ENCODE data around the gene FOXP1.

The FOXP1 gene

GRCh38 chr3:71491154-71491752 lies 92.3 kb downstream of the FOXP1 start:
- no peaks in the 10 kb centered on the region for H3K9me3 Mint-ChIP-seq
- no peaks in the 10 kb centered on the region for H3K27me3 Mint-ChIP-seq
- H3K27ac Mint-ChIP-seq (ENCODE audit: low read depth): peak overlapping the region; percentile 95
- no peak for DNase-seq (ENCODE audit: low spot score in 2 of 2)
- peaks cover 76% of the 10 kb centered on the region for H3K4me1 Mint-ChIP-seq
- H3K4me3 Mint-ChIP-seq: peak overlapping the region; percentile 81
- ATAC-seq (replicated peaks; ENCODE audit: extremely low read depth, poor library complexity, severe bottlenecking): no peak
- peaks cover 15% of the 10 kb centered on the region for H3K36me3 Mint-ChIP-seq (ENCODE audit: insufficient read depth)

DNA sequence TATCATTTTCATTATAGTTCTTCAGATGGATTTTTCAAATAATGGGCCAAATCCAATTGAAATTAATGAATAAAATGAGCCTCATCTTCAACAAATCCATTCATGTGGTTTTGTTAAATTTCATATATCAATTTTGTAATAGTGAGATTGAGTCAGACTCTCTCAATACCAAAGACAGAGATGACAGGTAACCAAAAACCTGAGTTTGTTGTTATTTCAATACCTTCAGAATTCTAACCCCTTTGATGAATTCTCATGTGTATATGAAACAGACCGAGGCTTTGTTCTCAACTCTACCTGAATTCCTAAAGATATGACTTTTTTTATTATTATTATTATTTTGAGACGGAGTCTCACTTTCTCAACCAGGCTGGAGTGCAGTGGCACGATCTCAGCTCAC lies 92.8 kb downstream of the FOXP1 start:
- Mint-ChIP-seq H3K27ac (ENCODE audit: low read depth) (no peak overlapping the region), H3K27me3 (no peaks in the 10 kb centered on the region), H3K9me3 (no peaks in the 10 kb centered on the region), H3K36me3 (ENCODE audit: insufficient read depth) (peaks cover 15% of the 10 kb centered on the region), H3K4me1 (peaks cover 75% of the 10 kb centered on the region), H3K4me3 (peak overlapping the region; percentile 81)
- no peak for DNase-seq (ENCODE audit: low spot score in 2 of 2)
- ATAC-seq (replicated peaks; ENCODE audit: extremely low read depth, poor library complexity, severe bottlenecking): no peak

GRCh38 chr3:71489315-71489761 lies 94.2 kb downstream of the FOXP1 start:
- Mint-ChIP-seq H3K4me3 (peak overlapping the region; percentile 64), H3K4me1 (peaks cover 76% of the 10 kb centered on the region), H3K27ac (ENCODE audit: low read depth) (peak overlapping the region; percentile 84), H3K9me3 (no peaks in the 10 kb centered on the region), H3K36me3 (ENCODE audit: insufficient read depth) (peaks cover 15% of the 10 kb centered on the region), H3K27me3 (no peaks in the 10 kb centered on the region)
- DNase-seq (ENCODE audit: low spot score in 2 of 2) (peak in 1 of 2 donors; percentile 12), ATAC-seq (replicated peaks; ENCODE audit: extremely low read depth, poor library complexity, severe bottlenecking) (no peak)

- peaks cover 15% of the 10 kb centered on the region for H3K36me3 Mint-ChIP-seq (ENCODE audit: insufficient read depth)
- DNase-seq (ENCODE audit: low spot score in 2 of 2) (no peak), ATAC-seq (replicated peaks; ENCODE audit: extremely low read depth, poor library complexity, severe bottlenecking) (no peak)
- H3K27me3 Mint-ChIP-seq: no peaks in the 10 kb centered on the region
- peaks cover 73% of the 10 kb centered on the region for H3K4me1 Mint-ChIP-seq
- no peaks in the 10 kb centered on the region for H3K9me3 Mint-ChIP-seq
- H3K27ac Mint-ChIP-seq (ENCODE audit: low read depth): peak overlapping the region; percentile 84
- peak overlapping the region; percentile 31 for H3K4me3 Mint-ChIP-seq
These were observed 94.6 kb downstream of the FOXP1 start for GRCh38 chr3:71488882-71489281.

GRCh38 chr3:71488391-71488809 lies 95.1 kb downstream of the FOXP1 start:
- Mint-ChIP-seq H3K27me3 (no peaks in the 10 kb centered on the region), H3K36me3 (ENCODE audit: insufficient read depth) (peaks cover 15% of the 10 kb centered on the region), H3K9me3 (no peaks in the 10 kb centered on the region), H3K4me3 (no peak overlapping the region), H3K27ac (ENCODE audit: low read depth) (peak overlapping the region; percentile 84), H3K4me1 (peaks cover 72% of the 10 kb centered on the region)
- ATAC-seq (replicated peaks; ENCODE audit: extremely low read depth, poor library complexity, severe bottlenecking): no peak
- no peak for DNase-seq (ENCODE audit: low spot score in 2 of 2)

GRCh38 chr3:71487418-71487817 lies 96.1 kb downstream of the FOXP1 start:
- Mint-ChIP-seq H3K9me3 (no peaks in the 10 kb centered on the region), H3K27ac (ENCODE audit: low read depth) (peak overlapping the region; percentile 22), H3K36me3 (ENCODE audit: insufficient read depth) (peaks cover 8% of the 10 kb centered on the region), H3K4me1 (peaks cover 68% of the 10 kb centered on the region), H3K4me3 (peak overlapping the region; percentile 58), H3K27me3 (no peaks in the 10 kb centered on the region)
- no peak for DNase-seq (ENCODE audit: low spot score in 2 of 2)
- ATAC-seq (replicated peaks; ENCODE audit: extremely low read depth, poor library complexity, severe bottlenecking): no peak

- peaks cover 66% of the 10 kb centered on the region for H3K4me1 Mint-ChIP-seq
- H3K4me3 Mint-ChIP-seq: peak overlapping the region; percentile 58
- H3K27me3 Mint-ChIP-seq: no peaks in the 10 kb centered on the region
- DNase-seq (ENCODE audit: low spot score in 2 of 2) (no peak), ATAC-seq (replicated peaks; ENCODE audit: extremely low read depth, poor library complexity, severe bottlenecking) (peak; percentile 48)
- H3K36me3 Mint-ChIP-seq (ENCODE audit: insufficient read depth): peaks cover 8% of the 10 kb centered on the region
- no peaks in the 10 kb centered on the region for H3K9me3 Mint-ChIP-seq
- H3K27ac Mint-ChIP-seq (ENCODE audit: low read depth): peak overlapping the region; percentile 22
These were observed 96.7 kb downstream of the FOXP1 start for GRCh38 chr3:71486831-71487230.

DNA sequence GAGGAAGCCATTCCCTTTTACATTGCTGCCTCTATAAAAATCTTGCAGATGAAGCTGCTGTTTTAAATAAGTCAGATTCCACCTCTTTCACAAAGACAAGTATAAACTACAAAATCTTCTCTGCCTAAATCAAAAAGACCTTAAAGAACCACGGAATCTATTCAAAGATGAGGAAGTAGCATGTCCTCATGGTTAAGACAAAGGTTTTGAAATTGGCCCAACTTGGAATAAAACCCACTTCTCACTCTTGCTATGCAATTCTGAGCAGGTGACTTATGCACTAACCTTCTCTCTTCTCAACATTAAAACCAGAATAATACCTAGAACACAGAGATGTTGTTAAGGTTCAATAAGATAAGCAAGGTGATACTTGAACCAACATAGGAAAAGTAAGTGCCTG lies 97.6 kb downstream of the FOXP1 start:
- H3K27ac Mint-ChIP-seq (ENCODE audit: low read depth): no peak overlapping the region
- H3K4me3 Mint-ChIP-seq: no peak overlapping the region
- H3K9me3 Mint-ChIP-seq: no peaks in the 10 kb centered on the region
- peaks cover 7% of the 10 kb centered on the region for H3K36me3 Mint-ChIP-seq (ENCODE audit: insufficient read depth)
- no peaks in the 10 kb centered on the region for H3K27me3 Mint-ChIP-seq
- DNase-seq (ENCODE audit: low spot score in 2 of 2) (no peak), ATAC-seq (replicated peaks; ENCODE audit: extremely low read depth, poor library complexity, severe bottlenecking) (no peak)
- H3K4me1 Mint-ChIP-seq: peaks cover 67% of the 10 kb centered on the region

GRCh38 chr3:71484452-71484851 lies 99.1 kb downstream of the FOXP1 start:
- no peak for ATAC-seq (replicated peaks; ENCODE audit: extremely low read depth, poor library complexity, severe bottlenecking)
- no peaks in the 10 kb centered on the region for H3K9me3 Mint-ChIP-seq
- no peak overlapping the region for H3K27ac Mint-ChIP-seq (ENCODE audit: low read depth)
- H3K4me3 Mint-ChIP-seq: no peak overlapping the region
- peaks cover 70% of the 10 kb centered on the region for H3K4me1 Mint-ChIP-seq
- no peaks in the 10 kb centered on the region for H3K27me3 Mint-ChIP-seq
- DNase-seq (ENCODE audit: low spot score in 2 of 2): no peak
- H3K36me3 Mint-ChIP-seq (ENCODE audit: insufficient read depth): peaks cover 5% of the 10 kb centered on the region

GRCh38 chr3:71484047-71484446 lies 99.5 kb downstream of the FOXP1 start:
- Mint-ChIP-seq H3K4me3 (no peak overlapping the region), H3K36me3 (ENCODE audit: insufficient read depth) (peaks cover 5% of the 10 kb centered on the region), H3K27me3 (no peaks in the 10 kb centered on the region), H3K9me3 (no peaks in the 10 kb centered on the region), H3K27ac (ENCODE audit: low read depth) (no peak overlapping the region), H3K4me1 (peaks cover 66% of the 10 kb centered on the region)
- DNase-seq (ENCODE audit: low spot score in 2 of 2): no peak
- ATAC-seq (replicated peaks; ENCODE audit: extremely low read depth, poor library complexity, severe bottlenecking): no peak

DNA sequence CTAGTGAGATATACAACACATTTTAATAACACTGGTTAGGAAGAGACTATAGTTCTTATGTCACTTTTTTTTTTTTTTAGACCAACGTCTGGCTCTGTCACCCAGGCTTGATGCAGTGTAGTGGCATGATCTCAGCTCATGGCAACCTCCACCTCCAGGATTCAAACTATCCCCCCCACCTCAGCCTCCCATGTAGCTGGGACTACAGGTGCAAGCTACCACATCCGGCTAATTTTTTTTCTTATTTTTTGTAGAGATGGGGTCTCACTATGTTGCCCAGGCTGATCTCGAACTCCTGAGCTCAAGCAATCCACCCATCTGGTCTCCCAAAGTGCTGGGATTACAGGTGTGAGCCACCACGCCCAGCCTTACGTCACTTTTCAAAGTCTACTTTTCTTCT lies 100.8 kb downstream of the FOXP1 start:
- peaks cover 68% of the 10 kb centered on the region for H3K4me1 Mint-ChIP-seq
- DNase-seq (ENCODE audit: low spot score in 2 of 2): no peak

DNA sequence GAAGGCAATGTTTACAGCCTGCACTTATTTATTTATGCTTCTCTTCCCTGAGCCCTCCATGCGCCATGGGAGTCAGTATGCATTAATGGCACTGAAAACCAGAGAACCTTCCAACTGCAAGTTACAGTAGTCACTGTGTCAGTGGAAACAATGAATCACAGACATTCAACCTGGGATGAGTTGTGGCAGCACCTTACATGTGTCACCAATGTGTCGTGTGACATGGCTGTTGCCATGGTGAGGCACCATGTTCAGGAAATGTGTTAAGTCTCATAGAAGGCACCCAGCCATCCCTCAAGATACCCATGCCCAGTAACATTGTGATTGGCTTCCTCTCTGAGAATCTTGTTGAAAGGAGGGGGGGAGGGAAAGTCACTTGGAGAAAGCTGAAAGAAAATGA lies 105.0 kb downstream of the FOXP1 start:
- H3K27ac Mint-ChIP-seq (ENCODE audit: low read depth): peak overlapping the region; percentile 68
- peak overlapping the region; percentile 18 for H3K4me3 Mint-ChIP-seq
- peaks cover 3% of the 10 kb centered on the region for H3K36me3 Mint-ChIP-seq (ENCODE audit: insufficient read depth)
- ATAC-seq (replicated peaks; ENCODE audit: extremely low read depth, poor library complexity, severe bottlenecking) (peak; percentile 82), DNase-seq (ENCODE audit: low spot score in 2 of 2) (no peak)
- H3K9me3 Mint-ChIP-seq: no peaks in the 10 kb centered on the region
- H3K4me1 Mint-ChIP-seq: peaks cover 61% of the 10 kb centered on the region
- H3K27me3 Mint-ChIP-seq: no peaks in the 10 kb centered on the region

More for the DNA sequence above, 100.8 kb downstream of the FOXP1 start:
- ATAC-seq (replicated peaks; ENCODE audit: extremely low read depth, poor library complexity, severe bottlenecking): no peak
- H3K27me3 Mint-ChIP-seq: no peaks in the 10 kb centered on the region
- H3K27ac Mint-ChIP-seq (ENCODE audit: low read depth): peak overlapping the region; percentile 54
- peaks cover 3% of the 10 kb centered on the region for H3K36me3 Mint-ChIP-seq (ENCODE audit: insufficient read depth)
- H3K9me3 Mint-ChIP-seq: no peaks in the 10 kb centered on the region
- H3K4me3 Mint-ChIP-seq: no peak overlapping the region

DNA sequence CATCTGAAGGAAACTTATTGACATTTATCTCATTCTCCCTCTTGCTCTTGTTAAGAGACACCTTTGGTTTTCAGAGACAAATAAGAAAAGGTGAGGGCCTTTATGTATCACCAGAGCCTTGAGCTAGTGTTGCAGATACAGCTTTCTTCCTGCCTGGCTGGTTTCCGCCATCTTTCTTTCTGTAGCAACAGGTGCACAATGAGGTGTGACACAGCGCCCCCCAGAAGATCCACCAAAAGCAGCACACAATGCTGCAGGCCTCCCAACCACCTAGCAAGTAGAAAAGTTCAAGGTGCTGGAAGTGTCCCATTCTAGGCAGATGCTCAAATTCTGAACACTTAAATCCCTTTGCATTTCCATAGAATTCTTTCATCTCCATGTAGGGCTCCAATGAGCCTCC lies 106.6 kb downstream of the FOXP1 start:
- DNase-seq (ENCODE audit: low spot score in 2 of 2) (no peak), ATAC-seq (replicated peaks; ENCODE audit: extremely low read depth, poor library complexity, severe bottlenecking) (no peak)
- H3K27ac Mint-ChIP-seq (ENCODE audit: low read depth): no peak overlapping the region
- H3K4me1 Mint-ChIP-seq: peaks cover 59% of the 10 kb centered on the region
- no peaks in the 10 kb centered on the region for H3K27me3 Mint-ChIP-seq
- H3K9me3 Mint-ChIP-seq: no peaks in the 10 kb centered on the region
- H3K4me3 Mint-ChIP-seq: no peak overlapping the region
- H3K36me3 Mint-ChIP-seq (ENCODE audit: insufficient read depth): peaks cover 5% of the 10 kb centered on the region

Measured in central memory CD8-positive, alpha-beta T cell (primary cell).